Measurements from ENCODE around the gene SSPN.

Gene SSPN

GRCh38 chr12:26195250-26195640, at the start of gene SSPN:
Gene SSPN (plus strand): TSS chr12:26195573. CDS start chr12:26195673, 100 bp downstream.
- DNase-seq: no peak

GRCh38 chr12:26148291-26148690, 47.1 kb upstream of the SSPN start:
- no peak for DNase-seq

GRCh38 chr12:26149968-26150500, 45.3 kb upstream of the SSPN start:
- peak in 1 of 2 donors; percentile 10 for DNase-seq

GRCh38 chr12:26150736-26151450, 44.5 kb upstream of the SSPN start:
- no peak for DNase-seq

GRCh38 chr12:26152507-26153102, 42.8 kb upstream of the SSPN start:
- no peak for DNase-seq

GRCh38 chr12:26153421-26154154, 41.8 kb upstream of the SSPN start:
- DNase-seq: no peak

- DNase-seq: no peak
These were observed 39.0 kb upstream of the SSPN start for GRCh38 chr12:26156201-26156871.

GRCh38 chr12:26157001-26157400, 38.4 kb upstream of the SSPN start:
- DNase-seq: no peak

GRCh38 chr12:26158078-26158764, 37.2 kb upstream of the SSPN start:
- no peak for DNase-seq

- DNase-seq: no peak
These were observed 33.2 kb upstream of the SSPN start for GRCh38 chr12:26162174-26162573.

- no peak for DNase-seq
These were observed 32.5 kb upstream of the SSPN start for GRCh38 chr12:26162905-26163304.

GRCh38 chr12:26164118-26164517, 31.3 kb upstream of the SSPN start:
- no peak for DNase-seq

- no peak for DNase-seq
These were observed 23.4 kb upstream of the SSPN start for GRCh38 chr12:26172013-26172412.

GRCh38 chr12:26172539-26172938, 22.8 kb upstream of the SSPN start:
- no peak for DNase-seq

- DNase-seq: no peak
These were observed 22.3 kb upstream of the SSPN start for GRCh38 chr12:26172946-26173552.

- DNase-seq: no peak
These were observed 18.6 kb upstream of the SSPN start for GRCh38 chr12:26176725-26177124.

- no peak for DNase-seq
These were observed 18.1 kb upstream of the SSPN start for GRCh38 chr12:26177283-26177682.

- no peak for DNase-seq
These were observed 15.5 kb upstream of the SSPN start for GRCh38 chr12:26179826-26180225.

- DNase-seq: no peak
These were observed 13.0 kb upstream of the SSPN start for GRCh38 chr12:26182377-26182776.

- DNase-seq: no peak
These were observed 9.6 kb upstream of the SSPN start for GRCh38 chr12:26185532-26186320.
